NT2/D1 (cell line): ENCODE measurements around the gene GRIN3B.

ENCODE experiments used
- DNase-seq: peaks from one replicate; pipeline ENCODE4 v3.0.0-alpha.2; 2011; ENCODE audit warnings: low read depth, low spot score
- H3K27me3 ChIP-seq: 2 replicates; pipeline ENCODE4 v1.6.0; 2011; ENCODE audit warnings: mild to moderate bottlenecking; ENCODE audit not compliant: insufficient read length, insufficient read depth
- H3K36me3 ChIP-seq: 2 replicates; pipeline ENCODE4 v1.6.1; 2011; ENCODE audit warnings: mild to moderate bottlenecking, low read length, mixed read lengths; ENCODE audit not compliant: insufficient read depth, insufficient read length
- H3K4me1 ChIP-seq: 2 replicates; pipeline ENCODE4 v1.5.1; 2011; ENCODE audit not compliant: insufficient read depth, insufficient read length
- H3K4me3 ChIP-seq: 2 replicates; pipeline ENCODE4 v1.5.1; 2011; ENCODE audit warnings: low read depth; ENCODE audit not compliant: insufficient read length
- H3K9ac ChIP-seq: 2 replicates; pipeline ENCODE4 v1.6.0; 2011; ENCODE audit warnings: low read depth; ENCODE audit not compliant: insufficient read length
- H3K9me3 ChIP-seq: 2 replicates; pipeline ENCODE4 v1.5.1; 2011; ENCODE audit warnings: mild to moderate bottlenecking, low read length; ENCODE audit not compliant: insufficient read depth
- SUZ12 ChIP-seq: IDR thresholded peaks from 2 replicates; pipeline ENCODE4 v1.6.1; 2011; ENCODE audit not compliant: insufficient read length, insufficient read depth; ENCODE audit errors: extremely low read depth
- YY1 ChIP-seq: IDR thresholded peaks from 2 replicates; pipeline ENCODE4 v1.6.1; 2011; ENCODE audit not compliant: insufficient read length, insufficient read depth
- ZNF274 ChIP-seq: IDR thresholded peaks from 2 replicates; pipeline ENCODE4 v1.6.1; 2011; ENCODE audit warnings: mild to moderate bottlenecking, low read depth, low read length

Gene GRIN3B

DNA sequence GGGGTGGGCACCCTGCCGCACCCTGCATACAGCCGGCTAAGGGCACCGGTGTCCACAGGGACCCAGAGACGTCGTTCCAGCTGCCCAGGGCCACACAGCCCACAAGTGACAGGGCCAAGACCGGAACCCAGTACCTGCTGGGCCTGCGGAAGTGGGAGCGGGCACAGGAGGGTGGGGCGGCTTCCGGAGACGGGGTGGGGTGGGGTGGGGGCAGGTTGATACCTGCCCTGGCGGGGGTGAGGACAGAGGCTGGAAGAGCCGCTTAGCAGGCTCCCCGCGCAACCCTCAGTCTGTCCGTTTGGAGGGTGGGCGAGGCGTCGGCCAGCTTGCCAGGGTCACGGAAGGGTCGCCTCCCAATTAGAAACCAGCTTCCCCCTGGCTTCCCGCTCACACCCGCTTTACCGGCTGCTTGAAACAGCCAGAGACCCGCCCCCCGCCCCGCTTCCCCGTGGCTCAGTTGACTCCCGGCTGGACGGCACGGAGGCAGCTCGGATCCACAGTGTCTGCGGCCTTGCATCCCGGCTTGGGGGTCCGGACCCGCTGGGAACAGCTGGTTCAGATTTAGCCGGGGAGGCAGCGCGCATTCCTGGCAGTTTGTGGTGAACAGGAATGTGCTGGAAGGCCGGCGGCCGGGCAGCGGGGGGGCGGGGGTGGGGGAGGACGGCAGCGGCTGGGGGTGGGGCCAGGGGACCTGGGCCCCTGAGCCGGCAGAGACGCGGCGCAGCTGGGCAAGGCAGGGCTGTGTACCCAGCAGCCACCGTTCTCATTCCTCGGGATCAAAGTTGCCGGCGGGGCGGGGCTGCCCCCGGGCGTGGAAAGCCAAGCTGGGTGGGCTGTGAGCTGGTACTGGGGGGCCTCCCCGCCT is 28.1 kb downstream of the GRIN3B start:
- Histone ChIP-seq H3K9me3 (no peaks in the 10 kb centered on the region), H3K4me1 (peaks cover 5% of the 10 kb centered on the region), H3K36me3 (peaks cover 50% of the 10 kb centered on the region), H3K9ac (peak overlapping the region; percentile 94), H3K4me3 (peak overlapping the region; percentile 91), H3K27me3 (no peaks in the 10 kb centered on the region)
- TF ChIP-seq SUZ12 (no peak), ZNF274 (no peak), YY1 (no peak)
- DNase-seq: peak; percentile 87

DNA sequence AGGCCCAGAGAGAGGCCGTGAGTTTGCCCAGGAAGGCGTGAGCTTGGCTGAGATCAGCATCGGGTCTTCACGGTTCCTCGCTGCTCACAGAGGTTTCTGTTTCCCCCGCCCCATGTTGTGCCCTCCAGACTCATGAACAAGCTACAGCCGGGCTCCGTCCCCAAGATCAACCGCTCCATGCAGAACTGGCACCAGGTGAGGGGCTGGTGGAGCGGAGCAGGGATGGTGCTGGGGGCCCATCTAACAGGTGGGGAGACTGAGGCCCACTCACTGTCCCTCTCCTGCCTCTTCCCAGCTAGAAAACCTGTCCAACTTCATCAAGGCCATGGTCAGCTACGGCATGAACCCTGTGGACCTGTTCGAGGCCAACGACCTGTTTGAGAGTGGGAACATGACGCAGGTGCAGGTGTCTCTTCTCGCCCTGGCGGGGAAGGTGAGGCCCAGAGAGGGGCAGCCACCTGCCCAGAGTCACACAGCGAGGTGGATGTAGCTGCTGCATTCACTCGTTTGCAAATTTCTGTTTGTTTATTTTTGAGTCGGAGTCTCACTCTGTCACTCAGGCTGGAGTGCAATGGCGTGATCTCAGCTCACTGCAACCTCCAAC is 32.1 kb downstream of the GRIN3B start:
- Histone ChIP-seq H3K4me1 (peaks cover 5% of the 10 kb centered on the region), H3K9ac (no peak overlapping the region), H3K9me3 (no peaks in the 10 kb centered on the region), H3K4me3 (no peak overlapping the region), H3K27me3 (no peaks in the 10 kb centered on the region), H3K36me3 (peaks cover 69% of the 10 kb centered on the region)
- TF ChIP-seq SUZ12 (no peak), YY1 (no peak), ZNF274 (no peak)
- no peak for DNase-seq

DNA sequence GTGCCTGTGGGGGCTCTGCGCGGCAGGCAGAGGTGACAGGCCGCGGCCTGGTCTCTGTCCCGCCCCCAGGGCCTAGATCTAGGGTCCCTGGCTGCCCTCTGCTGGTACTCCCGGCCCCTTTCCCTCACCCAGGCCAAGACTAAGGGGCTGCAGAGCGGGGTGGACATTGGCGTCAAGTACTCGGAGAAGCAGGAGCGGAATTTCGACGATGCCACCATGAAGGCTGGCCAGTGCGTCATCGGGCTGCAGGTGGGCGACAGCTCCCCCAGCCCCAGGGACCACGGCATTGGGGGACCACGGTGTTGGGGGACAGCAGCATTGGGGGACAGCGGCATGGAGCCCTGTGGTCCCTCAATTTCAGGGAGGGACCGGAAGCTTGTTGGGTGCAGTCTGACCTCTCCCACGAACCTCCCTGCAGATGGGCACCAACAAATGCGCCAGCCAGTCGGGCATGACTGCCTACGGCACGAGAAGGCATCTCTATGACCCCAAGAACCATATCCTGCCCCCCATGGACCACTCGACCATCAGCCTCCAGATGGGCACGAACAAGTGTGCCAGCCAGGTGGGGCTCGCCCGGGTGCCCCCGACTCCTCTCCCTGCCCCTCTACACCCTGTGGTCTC is 35.9 kb downstream of the GRIN3B start:
- no peak for DNase-seq
- peaks cover 9% of the 10 kb centered on the region for H3K4me1 ChIP-seq
- no peak overlapping the region for H3K4me3 ChIP-seq

DNA sequence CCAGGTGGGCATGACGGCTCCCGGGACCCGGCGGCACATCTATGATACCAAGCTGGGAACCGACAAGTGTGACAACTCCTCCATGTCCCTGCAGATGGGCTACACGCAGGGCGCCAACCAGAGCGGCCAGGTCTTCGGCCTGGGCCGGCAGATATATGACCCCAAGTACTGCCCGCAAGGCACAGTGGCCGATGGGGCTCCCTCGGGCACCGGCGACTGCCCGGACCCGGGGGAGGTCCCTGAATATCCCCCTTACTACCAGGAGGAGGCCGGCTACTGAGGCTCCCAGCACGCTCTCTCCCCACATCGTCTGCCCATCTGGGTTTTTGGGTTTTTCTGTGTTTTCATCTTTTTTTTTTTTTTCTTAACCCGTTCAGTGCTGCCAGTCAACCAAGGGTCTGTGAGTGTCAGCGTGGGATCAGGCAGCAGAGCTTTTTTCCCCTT is 37.4 kb downstream of the GRIN3B start:
- no peak overlapping the region for H3K9ac ChIP-seq

More for the DNA sequence above, 35.9 kb downstream of the GRIN3B start:
- H3K36me3 ChIP-seq: peaks cover 61% of the 10 kb centered on the region
- no peaks in the 10 kb centered on the region for H3K9me3 ChIP-seq
- H3K27me3 ChIP-seq: no peaks in the 10 kb centered on the region
- no peak overlapping the region for H3K9ac ChIP-seq
- no peak for TF ChIP-seq YY1
- TF ChIP-seq ZNF274: no peak

DNA sequence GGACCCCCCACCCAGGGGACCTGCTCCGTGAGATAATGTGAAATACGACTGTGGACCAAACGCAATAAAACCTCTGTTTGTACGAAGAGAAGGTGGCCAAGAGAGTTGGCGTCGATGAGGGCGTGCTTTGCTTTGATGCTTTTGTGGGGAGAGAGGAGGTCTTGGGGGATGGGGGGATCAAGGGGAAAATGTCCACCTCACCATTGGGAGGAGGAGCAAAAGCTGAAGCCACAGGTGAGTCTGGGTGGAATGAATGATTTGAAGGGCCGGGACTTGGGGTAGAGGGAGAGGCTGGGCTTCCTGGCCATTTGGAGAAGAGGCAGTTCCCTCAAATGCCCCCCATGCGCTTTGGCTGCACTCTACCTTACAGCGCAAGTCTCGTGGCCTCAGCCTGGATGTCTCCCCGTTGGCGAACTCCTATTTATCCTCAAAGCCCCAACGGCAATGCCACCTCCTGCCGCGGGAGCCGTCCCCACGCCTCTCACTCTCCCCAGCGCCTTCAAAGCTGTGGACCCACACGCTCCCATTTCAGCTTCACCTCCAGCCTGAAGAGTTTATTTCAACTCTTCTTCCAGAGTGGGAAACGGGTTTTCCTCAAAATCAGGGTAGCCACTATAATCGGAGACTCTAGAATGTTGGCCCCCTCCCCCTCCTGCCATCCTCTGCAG is 38.9 kb downstream of the GRIN3B start:
- no peak for DNase-seq

More for the DNA sequence above, 37.4 kb downstream of the GRIN3B start:
- Histone ChIP-seq H3K4me3 (no peak overlapping the region), H3K9me3 (no peaks in the 10 kb centered on the region), H3K4me1 (peaks cover 18% of the 10 kb centered on the region), H3K27me3 (no peaks in the 10 kb centered on the region), H3K36me3 (peaks cover 52% of the 10 kb centered on the region)
- DNase-seq: no peak
- TF ChIP-seq ZNF274 (no peak), SUZ12 (no peak), YY1 (no peak)

DNA sequence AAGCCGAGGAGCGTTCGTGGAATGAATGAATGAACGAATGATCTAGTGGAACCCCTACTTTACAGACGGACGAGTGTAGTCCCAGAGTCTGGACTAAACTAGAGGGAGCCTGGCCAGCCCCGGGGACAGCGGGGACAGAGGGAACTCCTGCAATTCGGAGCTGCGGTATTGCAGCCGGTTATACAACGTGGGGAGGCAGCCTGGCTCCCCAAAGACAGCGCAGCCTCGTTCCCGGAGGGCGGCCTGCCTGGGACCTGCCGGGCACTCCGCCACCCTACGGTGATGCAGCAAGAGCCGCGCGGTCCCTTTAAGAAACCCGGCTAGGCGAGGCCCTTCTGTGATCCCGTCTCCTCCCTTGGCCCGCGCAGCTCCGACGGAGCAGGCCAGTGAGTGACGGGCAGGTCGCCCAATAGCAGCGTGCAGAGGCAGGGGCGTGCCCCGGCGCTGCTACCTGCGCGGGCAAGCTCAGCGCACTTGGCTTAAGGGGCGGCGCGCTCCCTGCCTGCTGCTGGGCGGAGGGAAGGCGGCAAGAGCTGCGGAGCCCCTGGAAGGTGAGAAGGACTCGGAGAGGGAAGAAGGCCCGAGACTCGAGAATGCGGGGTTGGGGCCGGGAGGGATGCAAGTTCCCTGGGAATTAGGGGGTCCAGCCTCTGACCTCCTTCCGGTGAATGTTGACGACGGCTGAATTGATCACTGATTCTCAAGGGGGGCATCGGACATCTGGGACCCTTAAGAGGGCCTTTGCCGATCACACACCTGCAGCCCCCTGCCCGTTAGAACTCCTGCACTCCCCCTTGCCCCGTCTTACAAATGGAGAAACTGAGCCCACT is 39.6 kb downstream of the GRIN3B start, which contains the start of gene ABCA7:
Gene ABCA7, plus strand, starts transcription at position 462 of the 830 bp plus-strand sequence. CDS start 1,255 bp downstream, outside the sequence.
- Histone ChIP-seq H3K36me3 (peaks cover 47% of the 10 kb centered on the region), H3K9ac (peak within 1 kb of the TSS; percentile 93), H3K9me3 (no peaks in the 10 kb centered on the region), H3K4me3 (peak within 1 kb of the TSS; percentile 89), H3K4me1 (peaks cover 22% of the 10 kb centered on the region), H3K27me3 (no peaks in the 10 kb centered on the region)
- DNase-seq: peak; percentile 98
- TF ChIP-seq YY1: no peak
- TF ChIP-seq SUZ12: no peak
- no peak for TF ChIP-seq ZNF274

More for the DNA sequence above, 38.9 kb downstream of the GRIN3B start:
- no peaks in the 10 kb centered on the region for H3K9me3 ChIP-seq
- TF ChIP-seq SUZ12: no peak
- TF ChIP-seq ZNF274: no peak
- H3K4me1 ChIP-seq: peaks cover 22% of the 10 kb centered on the region
- H3K27me3 ChIP-seq: no peaks in the 10 kb centered on the region
- peaks cover 47% of the 10 kb centered on the region for H3K36me3 ChIP-seq
- no peak overlapping the region for H3K9ac ChIP-seq
- H3K4me3 ChIP-seq: peak overlapping the region; percentile 89
